GM12878 (cell line): ENCODE measurements around the gene MYO18B. TPM values are rescaled to one million over a fixed set of nuclear protein-coding genes. Genes with fewer than 3 reads are reported as not detected.

Experiments
- ATAC-seq: fragments of 200-7000 bp; cut with Tn5 transposase; 3 replicates; pipeline ENCODE4 v1.9.1; 2020; ENCODE audit warnings: mild to moderate bottlenecking, moderate library complexity
- BruUV-seq: library from RNA; stranded (reverse); fragments of 400-500 nt; replicated peaks from 2 replicates; lab custom pipeline; 2021; lab: Mats Ljungman, UMichigan
- CTCF ChIA-PET: fragments of 300-600 bp; sonication (Branson Sonifier 250); formaldehyde crosslinking; extraction: SDS; loops from one replicate; lab custom pipeline; 2021; ENCODE audit warnings: inconsistent platforms; lab: Yijun Ruan, JAX
- POLR2A ChIA-PET: fragments of 350-600 bp; formaldehyde crosslinking; extraction: SDS; loops from one replicate; lab custom pipeline; 2021; ENCODE audit warnings: inconsistent platforms; lab: Charles Lee
- RAD21 ChIA-PET: fragments of 300-600 bp; sonication (Branson Sonifier 250); formaldehyde crosslinking; loops from one replicate; lab custom pipeline; 2023; ENCODE audit warnings: antibody characterized with exemption; ENCODE audit not compliant: unreplicated experiment; lab: Charles Lee
- SMC1A ChIA-PET: fragments of 300-600 bp; sonication (Branson Sonifier 250); formaldehyde crosslinking; loops from one replicate; lab custom pipeline; 2023; ENCODE audit not compliant: unreplicated experiment, uncharacterized antibody; lab: Charles Lee
- DNase-seq: peaks from one replicate; pipeline ENCODE4 v3.0.0-alpha.2; 2011; ENCODE audit warnings: low read depth, low spot score
- FAIRE-seq: peaks from 3 replicates; lab custom pipeline; 2011; peaks lifted over from hg19 to GRCh38; lab: Jason Lieb, UNC
- H2AFZ ChIP-seq: 2 replicates; pipeline ENCODE4 v1.6.0; 2011; ENCODE audit warnings: low read depth, low read length, control low read depth; ENCODE audit not compliant: control insufficient read depth
- H3K27ac ChIP-seq: 2 replicates; pipeline ENCODE4 v1.5.1; 2011; ENCODE audit warnings: control low read depth; ENCODE audit not compliant: control insufficient read depth, insufficient read depth
- H3K27me3 ChIP-seq, 2 experiments: replicated peaks in 1 of 2; 2 replicates each; pipeline versions ENCODE4 v1.6.0 to v1.6.1; 2011; ENCODE audit warnings: low read length in 1 of 2; ENCODE audit not compliant: control insufficient read depth in 2 of 2, insufficient read depth in 2 of 2
- H3K36me3 ChIP-seq, 2 experiments: 2 replicates each; pipeline ENCODE4 v1.5.1; 2011; ENCODE audit warnings: low read length in 1 of 2; ENCODE audit not compliant: control insufficient read depth in 2 of 2, insufficient read depth in 2 of 2
- H3K4me1 ChIP-seq: 2 replicates; pipeline ENCODE4 v1.6.1; 2011; ENCODE audit warnings: mild to moderate bottlenecking, low read length, moderate library complexity, mixed read lengths; ENCODE audit not compliant: control insufficient read depth, insufficient read depth
- H3K4me2 ChIP-seq: 2 replicates; pipeline ENCODE4 v1.6.0; 2011; ENCODE audit warnings: control low read depth; ENCODE audit not compliant: control insufficient read depth, insufficient read depth
- H3K4me3 ChIP-seq: fragments of 200-600 bp; sonication (generic); 2 replicates; pipeline ENCODE4 v1.5.1; 2016
- H3K79me2 ChIP-seq: 2 replicates; pipeline ENCODE4 v1.6.0; 2011; ENCODE audit warnings: low read length; ENCODE audit not compliant: control insufficient read depth, insufficient read depth
- H3K9ac ChIP-seq: 2 replicates; pipeline ENCODE4 v1.8.0; 2011; ENCODE audit warnings: low read length, control low read depth, mixed read lengths; ENCODE audit not compliant: control insufficient read depth, insufficient read depth
- H3K9me3 ChIP-seq: replicated peaks from 3 replicates; pipeline ENCODE4 v1.5.1; 2011; ENCODE audit warnings: mild to moderate bottlenecking, low read length; ENCODE audit not compliant: control insufficient read depth, insufficient read depth
- H4K20me1 ChIP-seq: 2 replicates; pipeline ENCODE4 v1.6.0; 2011; ENCODE audit not compliant: control insufficient read depth, insufficient read depth
- MTA2 ChIP-seq: fragments of 450-650 bp; IDR thresholded peaks from 2 replicates; pipeline ENCODE4 v1.6.1; 2016; ENCODE audit warnings: low read depth, mild to moderate bottlenecking, moderate library complexity
- NFYA ChIP-seq: IDR thresholded peaks from 2 replicates; pipeline ENCODE4 v1.6.1; 2011; ENCODE audit warnings: low read depth, mild to moderate bottlenecking, low read length, improper control_type of control experiment, borderline replicate concordance
- NR2F1 ChIP-seq: fragments of 450-650 bp; conservative IDR thresholded peaks from 2 replicates; pipeline ENCODE4 v1.6.1; 2017; ENCODE audit warnings: mild to moderate bottlenecking
- RAD21 ChIP-seq: IDR thresholded peaks from 2 replicates; pipeline ENCODE4 v1.6.1; 2011; ENCODE audit warnings: mild to moderate bottlenecking, low read depth, low read length, moderate library complexity; ENCODE audit not compliant: insufficient read depth
- RCOR1 ChIP-seq: conservative IDR thresholded peaks from 2 replicates; pipeline ENCODE4 v1.6.1; 2012; ENCODE audit warnings: low read depth, low read length, improper control_type of control experiment
- SMC3 ChIP-seq: IDR thresholded peaks from 2 replicates; pipeline ENCODE4 v1.6.1; 2011; ENCODE audit warnings: low read length, improper control_type of control experiment, borderline replicate concordance
- ZNF217 ChIP-seq: fragments of 450-650 bp; IDR thresholded peaks from 2 replicates; pipeline ENCODE4 v1.6.1; 2017; ENCODE audit warnings: antibody characterized with exemption, mild to moderate bottlenecking
- WGBS: methylation state at CpG from one replicate; pipeline ENCODE4 v1.1.6; 2016; ENCODE audit warnings: low lambda C conversion rate; ENCODE audit not compliant: insufficient replicate concordance, insufficient coverage; ENCODE audit errors: missing lambda C conversion rate; 5-methylcytosine and 5-hydroxymethylcytosine counted together
- in situ Hi-C: fragments of 300-500 bp; cut with MboI; formaldehyde crosslinking; loops from 9 replicates; pipeline ENCODE4 v1.14.3; 2018; ENCODE audit warnings: mixed read lengths
- intact Hi-C: fragments of 100-400 bp; cut with micrococcal nuclease; formaldehyde crosslinking; loops from one replicate; pipeline ENCODE4 v1.14.2; 2022; ENCODE audit not compliant: unreplicated experiment
- polyA plus RNA-seq, 11 experiments: library from polyadenylated mRNA; depleted of rRNA in 4 of 11; unstranded in 6 of 11; stranded (reverse) in 5 of 11; fragments of >200 nt; fragmentation: Nextera tagmentation in 4 of 11; fragmentation: Illumina TruSeq in 1 of 11; extraction: Ambion mirVana in 4 of 11; extraction: Trizol in 1 of 11; gene quantifications; 1 replicate in 1 of 11; 2 replicates in 10 of 11; pipeline versions ENCODE4 v1.2.1 to v1.2.3, GENCODE V29; 2011 to 2016; ENCODE audit warnings: inconsistent platforms in 2 of 11, missing spikeins in 2 of 11, low read depth in 1 of 11
- total RNA-seq, 4 experiments: library from RNA; depleted of rRNA in 3 of 4; stranded (reverse); fragments of >200 nt in 3 of 4; fragmentation: Illumina TruSeq in 1 of 4; extraction: Trizol in 1 of 4; gene quantifications; 2 replicates each; pipeline versions ENCODE4 v1.2.1 to v1.2.3, GENCODE V29; 2013 to 2021
- TF ChIP-seq, protein P1 (sequence below): fragments of 450-650 bp; IDR thresholded peaks from 2 replicates; pipeline ENCODE4 v1.6.1; 2017; ENCODE audit warnings: antibody characterized with exemption, mild to moderate bottlenecking, moderate library complexity
- TF ChIP-seq, protein P2 (sequence below), 3 experiments: IDR thresholded peaks in 2 of 3; conservative IDR thresholded peaks in 1 of 3; 2 replicates each; pipeline ENCODE4 v1.5.1; 2011; ENCODE audit warnings: low read depth in 3 of 3, low read length in 3 of 3, mild to moderate bottlenecking in 3 of 3, control low read depth in 2 of 3, moderate library complexity in 2 of 3, inconsistent platforms in 1 of 3, mixed read lengths in 1 of 3; ENCODE audit not compliant: control insufficient read depth in 2 of 3, insufficient read depth in 1 of 3; ENCODE audit errors: extremely low read depth in 1 of 3
- TF ChIP-seq, protein P3 (sequence below): IDR thresholded peaks from 2 replicates; pipeline ENCODE4 v1.6.1; 2012; ENCODE audit warnings: low read length, inconsistent platforms
- TF ChIP-seq, protein P4 (sequence below): IDR thresholded peaks from 2 replicates; pipeline ENCODE4 v1.6.1; 2011; ENCODE audit warnings: mild to moderate bottlenecking, low read depth, low read length, moderate library complexity; ENCODE audit not compliant: insufficient replicate concordance

MYO18B gene
- total and polyA plus RNA-seq, 10 of the 15 experiments (the other 5 are each of a cell fraction or from before 2014, with no cell fraction given) = 0.05 to 2.1 (median 0.51) TPM; not detected in 1

DNA sequence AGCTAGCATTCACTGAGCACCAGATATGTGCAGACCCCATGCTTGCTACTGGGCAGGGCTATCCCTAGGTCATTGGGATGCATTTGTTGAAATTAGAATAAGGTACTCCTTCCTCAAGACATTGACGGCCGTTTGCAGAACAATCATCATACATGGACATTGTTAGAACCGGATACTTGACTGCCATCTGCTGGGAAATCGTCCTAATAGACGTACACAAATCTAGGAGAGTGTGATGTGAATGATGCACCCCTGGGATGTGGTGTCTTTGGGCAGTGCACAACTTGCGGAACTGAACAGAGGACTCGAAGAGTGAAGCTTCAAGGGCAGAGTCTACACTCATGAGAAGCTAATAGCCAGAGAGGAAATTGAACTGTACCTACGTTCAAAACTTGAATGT lies 35.9 kb downstream of the MYO18B start:
- TF ChIP-seq SMC3 = peak; percentile 43; the same call in 1 of the 2 replicates
- TF ChIP-seq RAD21 = peak; percentile 36; the same call in 1 of the 2 replicates
- TF ChIP-seq MTA2 = no peak
- TF ChIP-seq NFYA = no peak
- no peak for TF ChIP-seq NR2F1
- TF ChIP-seq, protein P1, sequence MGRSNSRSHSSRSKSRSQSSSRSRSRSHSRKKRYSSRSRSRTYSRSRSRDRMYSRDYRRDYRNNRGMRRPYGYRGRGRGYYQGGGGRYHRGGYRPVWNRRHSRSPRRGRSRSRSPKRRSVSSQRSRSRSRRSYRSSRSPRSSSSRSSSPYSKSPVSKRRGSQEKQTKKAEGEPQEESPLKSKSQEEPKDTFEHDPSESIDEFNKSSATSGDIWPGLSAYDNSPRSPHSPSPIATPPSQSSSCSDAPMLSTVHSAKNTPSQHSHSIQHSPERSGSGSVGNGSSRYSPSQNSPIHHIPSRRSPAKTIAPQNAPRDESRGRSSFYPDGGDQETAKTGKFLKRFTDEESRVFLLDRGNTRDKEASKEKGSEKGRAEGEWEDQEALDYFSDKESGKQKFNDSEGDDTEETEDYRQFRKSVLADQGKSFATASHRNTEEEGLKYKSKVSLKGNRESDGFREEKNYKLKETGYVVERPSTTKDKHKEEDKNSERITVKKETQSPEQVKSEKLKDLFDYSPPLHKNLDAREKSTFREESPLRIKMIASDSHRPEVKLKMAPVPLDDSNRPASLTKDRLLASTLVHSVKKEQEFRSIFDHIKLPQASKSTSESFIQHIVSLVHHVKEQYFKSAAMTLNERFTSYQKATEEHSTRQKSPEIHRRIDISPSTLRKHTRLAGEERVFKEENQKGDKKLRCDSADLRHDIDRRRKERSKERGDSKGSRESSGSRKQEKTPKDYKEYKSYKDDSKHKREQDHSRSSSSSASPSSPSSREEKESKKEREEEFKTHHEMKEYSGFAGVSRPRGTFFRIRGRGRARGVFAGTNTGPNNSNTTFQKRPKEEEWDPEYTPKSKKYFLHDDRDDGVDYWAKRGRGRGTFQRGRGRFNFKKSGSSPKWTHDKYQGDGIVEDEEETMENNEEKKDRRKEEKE = no peak
- TF ChIP-seq RCOR1 = no peak
- TF ChIP-seq, protein P2, sequence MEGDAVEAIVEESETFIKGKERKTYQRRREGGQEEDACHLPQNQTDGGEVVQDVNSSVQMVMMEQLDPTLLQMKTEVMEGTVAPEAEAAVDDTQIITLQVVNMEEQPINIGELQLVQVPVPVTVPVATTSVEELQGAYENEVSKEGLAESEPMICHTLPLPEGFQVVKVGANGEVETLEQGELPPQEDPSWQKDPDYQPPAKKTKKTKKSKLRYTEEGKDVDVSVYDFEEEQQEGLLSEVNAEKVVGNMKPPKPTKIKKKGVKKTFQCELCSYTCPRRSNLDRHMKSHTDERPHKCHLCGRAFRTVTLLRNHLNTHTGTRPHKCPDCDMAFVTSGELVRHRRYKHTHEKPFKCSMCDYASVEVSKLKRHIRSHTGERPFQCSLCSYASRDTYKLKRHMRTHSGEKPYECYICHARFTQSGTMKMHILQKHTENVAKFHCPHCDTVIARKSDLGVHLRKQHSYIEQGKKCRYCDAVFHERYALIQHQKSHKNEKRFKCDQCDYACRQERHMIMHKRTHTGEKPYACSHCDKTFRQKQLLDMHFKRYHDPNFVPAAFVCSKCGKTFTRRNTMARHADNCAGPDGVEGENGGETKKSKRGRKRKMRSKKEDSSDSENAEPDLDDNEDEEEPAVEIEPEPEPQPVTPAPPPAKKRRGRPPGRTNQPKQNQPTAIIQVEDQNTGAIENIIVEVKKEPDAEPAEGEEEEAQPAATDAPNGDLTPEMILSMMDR (IDR thresholded peaks at IDR 0.05 in 2 of 3, conservative IDR thresholded peaks at IDR 0.05 in 1 of 3; ENCODE audit: control insufficient read depth in 2 of 3, extremely low read depth in 1 of 3, insufficient read depth in 1 of 3, low read depth in 3 of 3, low read length in 3 of 3) = peak; percentile 25 to 44 (median 44); a peak in 5 of 6 replicates
- TF ChIP-seq, protein P3, sequence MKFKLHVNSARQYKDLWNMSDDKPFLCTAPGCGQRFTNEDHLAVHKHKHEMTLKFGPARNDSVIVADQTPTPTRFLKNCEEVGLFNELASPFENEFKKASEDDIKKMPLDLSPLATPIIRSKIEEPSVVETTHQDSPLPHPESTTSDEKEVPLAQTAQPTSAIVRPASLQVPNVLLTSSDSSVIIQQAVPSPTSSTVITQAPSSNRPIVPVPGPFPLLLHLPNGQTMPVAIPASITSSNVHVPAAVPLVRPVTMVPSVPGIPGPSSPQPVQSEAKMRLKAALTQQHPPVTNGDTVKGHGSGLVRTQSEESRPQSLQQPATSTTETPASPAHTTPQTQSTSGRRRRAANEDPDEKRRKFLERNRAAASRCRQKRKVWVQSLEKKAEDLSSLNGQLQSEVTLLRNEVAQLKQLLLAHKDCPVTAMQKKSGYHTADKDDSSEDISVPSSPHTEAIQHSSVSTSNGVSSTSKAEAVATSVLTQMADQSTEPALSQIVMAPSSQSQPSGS = no peak
- TF ChIP-seq, protein P4, sequence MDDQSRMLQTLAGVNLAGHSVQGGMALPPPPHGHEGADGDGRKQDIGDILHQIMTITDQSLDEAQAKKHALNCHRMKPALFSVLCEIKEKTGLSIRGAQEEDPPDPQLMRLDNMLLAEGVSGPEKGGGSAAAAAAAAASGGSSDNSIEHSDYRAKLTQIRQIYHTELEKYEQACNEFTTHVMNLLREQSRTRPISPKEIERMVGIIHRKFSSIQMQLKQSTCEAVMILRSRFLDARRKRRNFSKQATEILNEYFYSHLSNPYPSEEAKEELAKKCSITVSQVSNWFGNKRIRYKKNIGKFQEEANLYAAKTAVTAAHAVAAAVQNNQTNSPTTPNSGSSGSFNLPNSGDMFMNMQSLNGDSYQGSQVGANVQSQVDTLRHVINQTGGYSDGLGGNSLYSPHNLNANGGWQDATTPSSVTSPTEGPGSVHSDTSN = no peak
- no peak for TF ChIP-seq ZNF217
- intact Hi-C loops (loop anchor here (10.0 kb wide), 1 partner anchor 543 kb away; no protein-coding TSS in a partner anchor), in situ Hi-C loops (loop anchor here (10.0 kb wide), 1 partner anchor 543 kb away; no protein-coding TSS in a partner anchor)
- Histone ChIP-seq H4K20me1 (no peaks in the 10 kb centered on the region), H3K9ac (no peak overlapping the region), H3K27ac (no peak overlapping the region), H3K36me3 (no peaks in the 10 kb centered on the region), H3K79me2 (no peaks in the 10 kb centered on the region), H3K9me3 (no peaks in the 10 kb centered on the region; the same call in 2 of the 3 replicates), H2AFZ (no peak overlapping the region), H3K4me2 (no peak overlapping the region), H3K27me3 (no peaks in the 10 kb centered on the region), H3K4me1 (no peaks in the 10 kb centered on the region), H3K4me3 (no peak overlapping the region)
- POLR2A ChIA-PET = no interaction called here
- no TSS peak for BruUV-seq
- WGBS = 12% methylated on average over 8 of the region's 8 CpGs
- ATAC-seq (peak; percentile 70), FAIRE-seq (no peak), DNase-seq (peak; percentile 11)
- SMC1A ChIA-PET = interaction anchor here (1.5 to 3.7 kb wide), 2 partner anchors 235 to 330 kb away, joined by 4 to 17 read pairs; no protein-coding TSS in a partner anchor
- CTCF ChIA-PET = interaction anchor here (0.9 to 1.0 kb wide), 2 partner anchors 234 to 333 kb away, joined by 3 to 4 read pairs; no protein-coding TSS in a partner anchor
- RAD21 ChIA-PET = no interaction called here
